ENCODE data around the gene LHX4.

LHX4 gene

DNA sequence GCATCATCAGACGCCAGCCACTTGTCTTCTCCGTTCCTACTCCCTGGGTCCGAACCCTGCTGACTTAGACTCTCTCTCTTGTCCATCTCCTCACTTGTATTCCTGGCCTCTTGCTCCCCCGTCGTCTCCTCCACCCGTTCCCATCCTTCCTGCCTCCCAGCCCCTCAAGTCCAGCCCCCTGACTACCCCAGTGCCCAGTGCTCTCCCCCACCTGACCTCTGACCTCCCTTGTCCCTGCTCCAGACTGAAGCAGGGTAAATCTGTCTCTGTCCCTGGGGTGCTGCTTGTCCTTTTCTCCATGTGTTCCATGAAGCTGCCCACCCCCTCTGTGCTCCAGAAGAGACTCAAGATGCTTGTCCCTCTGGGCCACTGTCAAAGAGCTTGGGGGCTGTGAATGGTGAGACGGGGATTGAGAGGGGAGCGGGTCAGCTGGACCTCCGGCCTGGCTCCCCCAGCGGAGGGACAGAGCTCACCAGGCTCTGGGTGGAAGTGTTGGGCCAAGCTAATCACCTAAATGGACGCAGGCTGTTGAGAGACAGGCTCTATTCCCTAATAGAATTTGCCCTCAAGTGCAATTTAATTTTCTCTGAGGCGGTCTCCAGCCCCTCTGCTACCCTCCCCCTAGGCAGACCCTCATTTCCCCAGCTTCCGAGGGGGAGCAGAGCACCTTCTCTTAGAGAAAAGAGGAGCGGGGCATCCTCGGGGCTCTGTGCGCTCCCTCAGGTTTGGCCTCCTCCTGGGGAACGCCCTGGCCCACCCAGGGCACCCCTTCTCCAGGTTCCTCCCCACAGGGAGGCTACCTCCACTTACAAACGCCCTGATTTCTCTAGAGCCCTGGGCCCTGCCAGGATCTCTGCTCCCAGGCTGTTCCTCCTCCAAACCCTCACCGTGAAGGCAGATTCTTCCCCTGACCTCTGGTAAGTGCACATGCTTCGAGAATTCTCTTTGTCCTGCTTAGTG is 11.0 kb upstream of the LHX4 start:
- H3K9me3 ChIP-seq (ENCODE audit: control insufficient read depth, low read length): no peaks in the 10 kb centered on the region
- H3K4me2 ChIP-seq (ENCODE audit: low read length, poor library complexity, severe bottlenecking): no peak overlapping the region
- H2BK15ac ChIP-seq (ENCODE audit: low read depth, poor library complexity, severe bottlenecking): no peak overlapping the region
- no peak for DNase-seq
- H3K18ac ChIP-seq (ENCODE audit: low read depth in 1 of 2, low read length in 2 of 2): no peak overlapping the region
- H2AK5ac ChIP-seq (ENCODE audit: low read length, severe bottlenecking): no peak overlapping the region
- H3K14ac ChIP-seq (ENCODE audit: low read length in 2 of 2): no peak overlapping the region
- no peak overlapping the region for H2BK5ac ChIP-seq (ENCODE audit: low read depth, low read length, poor library complexity, severe bottlenecking)
- peaks cover 41% of the 10 kb centered on the region in 2 experiments for H3K27me3 ChIP-seq (ENCODE audit: control insufficient read depth in 1 of 2, insufficient read depth in 1 of 2, low read length in 2 of 2)
- no peak overlapping the region for H4K8ac ChIP-seq (ENCODE audit: low read length)
- no peak overlapping the region for H3K23ac ChIP-seq (ENCODE audit: low read length in 2 of 2)
- H3K79me1 ChIP-seq (replicated peaks; ENCODE audit: low read length, poor library complexity, severe bottlenecking): no peaks in the 10 kb centered on the region
- no peak overlapping the region for H3K9ac ChIP-seq (ENCODE audit: low read length)
- H3K4ac ChIP-seq (ENCODE audit: low read depth in 1 of 2, low read length in 2 of 2): no peak overlapping the region
- no peak overlapping the region for H2BK12ac ChIP-seq (ENCODE audit: low read length in 2 of 2)
- WGBS: 83% methylated on average over 19 of the region's 20 CpGs
- H3K4me1 ChIP-seq (ENCODE audit: control insufficient read depth, insufficient read depth, low read depth, low read length): peaks cover 2% of the 10 kb centered on the region
- no peak overlapping the region for H2BK120ac ChIP-seq (ENCODE audit: low read depth, low read length)
- no peak overlapping the region for H3K27ac ChIP-seq (ENCODE audit: low read length, poor library complexity, severe bottlenecking)
- H3K36me3 ChIP-seq (ENCODE audit: control insufficient read depth in 1 of 2, insufficient read depth in 2 of 2, low read depth in 1 of 2, low read length in 2 of 2): no peaks in the 10 kb centered on the region
- no peak overlapping the region for H2AFZ ChIP-seq (ENCODE audit: low read depth, low read length)
- no peak overlapping the region for H3K4me3 ChIP-seq (ENCODE audit: insufficient read depth in 1 of 2, low read depth in 1 of 2, low read length in 2 of 2)
- H4K91ac ChIP-seq (ENCODE audit: low read length): no peak overlapping the region

DNA sequence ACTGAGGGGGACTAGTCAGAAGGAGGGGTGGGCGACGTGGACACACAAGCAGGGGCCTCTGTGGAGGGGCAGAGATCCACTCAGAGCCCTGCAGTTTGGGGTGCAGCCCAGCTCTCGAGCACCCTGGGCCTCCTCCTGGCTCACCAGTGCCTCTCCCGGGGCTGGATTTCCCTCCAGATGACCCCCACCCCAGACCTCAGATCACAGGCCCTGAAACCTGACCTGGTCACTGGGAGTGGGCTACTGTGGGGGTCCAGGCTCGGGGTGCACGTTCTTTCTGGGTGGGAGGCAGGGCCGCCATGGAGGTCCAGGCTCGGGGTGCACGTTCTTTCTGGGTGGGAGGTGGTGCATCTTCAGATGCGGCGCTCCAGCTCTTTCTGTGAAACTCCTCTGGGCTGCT is 10.3 kb upstream of the LHX4 start:
- no peak overlapping the region for H2AK5ac ChIP-seq (ENCODE audit: low read length, severe bottlenecking)
- H3K79me1 ChIP-seq (replicated peaks; ENCODE audit: low read length, poor library complexity, severe bottlenecking): no peaks in the 10 kb centered on the region
- H3K9me3 ChIP-seq (ENCODE audit: control insufficient read depth, low read length): no peaks in the 10 kb centered on the region
- DNase-seq: no peak
- H3K18ac ChIP-seq (ENCODE audit: low read depth in 1 of 2, low read length in 2 of 2): no peak overlapping the region
- H3K27ac ChIP-seq (ENCODE audit: low read length, poor library complexity, severe bottlenecking): no peak overlapping the region
- H2BK15ac ChIP-seq (ENCODE audit: low read depth, poor library complexity, severe bottlenecking): no peak overlapping the region
- no peak overlapping the region for H2BK12ac ChIP-seq (ENCODE audit: low read length in 2 of 2)
- H2AFZ ChIP-seq (ENCODE audit: low read depth, low read length): no peak overlapping the region
- peaks cover 2% of the 10 kb centered on the region for H3K4me1 ChIP-seq (ENCODE audit: control insufficient read depth, insufficient read depth, low read depth, low read length)
- no peak overlapping the region for H2BK5ac ChIP-seq (ENCODE audit: low read depth, low read length, poor library complexity, severe bottlenecking)
- 91% methylated on average over 10 of the region's 11 CpGs for WGBS
- no peaks in the 10 kb centered on the region for H3K36me3 ChIP-seq (ENCODE audit: control insufficient read depth in 1 of 2, insufficient read depth in 2 of 2, low read depth in 1 of 2, low read length in 2 of 2)
- no peak overlapping the region for H4K91ac ChIP-seq (ENCODE audit: low read length)
- H3K9ac ChIP-seq (ENCODE audit: low read length): no peak overlapping the region
- no peak overlapping the region for H2BK120ac ChIP-seq (ENCODE audit: low read depth, low read length)
- peaks cover 48% of the 10 kb centered on the region in 2 experiments for H3K27me3 ChIP-seq (ENCODE audit: control insufficient read depth in 1 of 2, insufficient read depth in 1 of 2, low read length in 2 of 2)
- no peak overlapping the region for H3K14ac ChIP-seq (ENCODE audit: low read length in 2 of 2)
- H3K4me3 ChIP-seq (ENCODE audit: insufficient read depth in 1 of 2, low read depth in 1 of 2, low read length in 2 of 2): no peak overlapping the region
- H3K23ac ChIP-seq (ENCODE audit: low read length in 2 of 2): no peak overlapping the region
- no peak overlapping the region for H4K8ac ChIP-seq (ENCODE audit: low read length)
- H3K4ac ChIP-seq (ENCODE audit: low read depth in 1 of 2, low read length in 2 of 2): no peak overlapping the region
- no peak overlapping the region for H3K4me2 ChIP-seq (ENCODE audit: low read length, poor library complexity, severe bottlenecking)

DNA sequence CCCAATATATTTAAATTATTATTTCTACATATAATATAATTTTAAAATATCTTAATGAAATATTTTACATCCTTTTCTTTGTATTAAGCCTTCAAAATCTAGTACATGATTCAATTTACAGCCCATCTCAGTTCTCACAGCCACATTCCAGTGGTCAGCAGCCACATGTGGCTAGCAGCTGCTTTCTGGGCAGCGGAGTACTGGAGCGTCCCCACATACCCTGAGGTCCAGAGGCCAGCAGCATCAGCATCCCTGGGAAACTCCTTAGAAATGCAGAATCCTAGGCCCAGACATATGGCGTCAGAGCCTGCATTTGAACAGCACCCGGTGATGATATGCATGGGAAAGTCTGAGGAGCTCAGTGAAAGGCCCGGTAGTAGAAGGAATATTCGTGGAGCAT is 8.6 kb upstream of the LHX4 start:
- 79% methylated on average over 6 of the region's 6 CpGs for WGBS

DNA sequence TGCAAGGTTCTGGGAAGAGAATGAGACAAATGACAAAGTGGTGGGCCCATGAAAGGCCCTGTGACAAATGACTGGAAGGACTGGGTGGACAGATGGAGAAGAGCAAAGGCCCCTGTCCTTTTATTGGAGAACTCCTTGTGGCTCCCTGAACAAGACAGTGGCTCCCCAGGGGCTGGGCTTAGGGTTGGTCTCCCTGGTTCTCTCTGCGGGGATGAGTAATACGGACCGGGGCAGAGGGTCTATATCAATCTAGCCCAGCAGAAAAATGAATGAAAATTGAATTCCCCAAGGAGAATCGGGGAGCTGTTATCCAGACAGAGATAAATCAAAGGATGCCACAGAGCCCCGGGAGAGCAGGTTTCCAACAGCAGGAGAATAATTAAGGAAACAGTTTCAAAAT is 5.2 kb upstream of the LHX4 start:
- H2AFZ ChIP-seq (ENCODE audit: low read depth, low read length): no peak overlapping the region
- H2AK5ac ChIP-seq (ENCODE audit: low read length, severe bottlenecking): no peak overlapping the region
- no peaks in the 10 kb centered on the region for H3K9me3 ChIP-seq (ENCODE audit: control insufficient read depth, low read length)
- H3K36me3 ChIP-seq (ENCODE audit: control insufficient read depth in 1 of 2, insufficient read depth in 2 of 2, low read depth in 1 of 2, low read length in 2 of 2): no peaks in the 10 kb centered on the region
- H4K8ac ChIP-seq (ENCODE audit: low read length): no peak overlapping the region
- peaks cover 15% of the 10 kb centered on the region for H3K4me1 ChIP-seq (ENCODE audit: control insufficient read depth, insufficient read depth, low read depth, low read length)
- H2BK5ac ChIP-seq (ENCODE audit: low read depth, low read length, poor library complexity, severe bottlenecking): no peak overlapping the region
- no peak overlapping the region for H3K4me3 ChIP-seq (ENCODE audit: insufficient read depth in 1 of 2, low read depth in 1 of 2, low read length in 2 of 2)
- H3K9ac ChIP-seq (ENCODE audit: low read length): no peak overlapping the region
- no peak overlapping the region for H3K4me2 ChIP-seq (ENCODE audit: low read length, poor library complexity, severe bottlenecking)
- H2BK15ac ChIP-seq (ENCODE audit: low read depth, poor library complexity, severe bottlenecking): no peak overlapping the region
- no peak overlapping the region for H2BK12ac ChIP-seq (ENCODE audit: low read length in 2 of 2)
- no peak overlapping the region for H2BK120ac ChIP-seq (ENCODE audit: low read depth, low read length)
- H3K27me3 ChIP-seq (ENCODE audit: control insufficient read depth in 1 of 2, insufficient read depth in 1 of 2, low read length in 2 of 2): peaks cover 73 to 84% of the 10 kb centered on the region in 2 experiments
- no peak overlapping the region for H3K18ac ChIP-seq (ENCODE audit: low read depth in 1 of 2, low read length in 2 of 2)
- no peak overlapping the region for H3K23ac ChIP-seq (ENCODE audit: low read length in 2 of 2)
- H3K27ac ChIP-seq (ENCODE audit: low read length, poor library complexity, severe bottlenecking): no peak overlapping the region
- no peak overlapping the region for H4K91ac ChIP-seq (ENCODE audit: low read length)
- WGBS: 60% methylated on average over 5 of the region's 5 CpGs
- H3K79me1 ChIP-seq (replicated peaks; ENCODE audit: low read length, poor library complexity, severe bottlenecking): no peaks in the 10 kb centered on the region
- no peak for DNase-seq
- H3K4ac ChIP-seq (ENCODE audit: low read depth in 1 of 2, low read length in 2 of 2): no peak overlapping the region
- H3K14ac ChIP-seq (ENCODE audit: low read length in 2 of 2): no peak overlapping the region

More for the DNA sequence above, 8.6 kb upstream of the LHX4 start:
- no peak overlapping the region for H2BK5ac ChIP-seq (ENCODE audit: low read depth, low read length, poor library complexity, severe bottlenecking)
- no peak overlapping the region for H3K27ac ChIP-seq (ENCODE audit: low read length, poor library complexity, severe bottlenecking)
- peaks cover 65% of the 10 kb centered on the region in 2 experiments for H3K27me3 ChIP-seq (ENCODE audit: control insufficient read depth in 1 of 2, insufficient read depth in 1 of 2, low read length in 2 of 2)
- H2BK120ac ChIP-seq (ENCODE audit: low read depth, low read length): no peak overlapping the region
- no peaks in the 10 kb centered on the region for H3K79me1 ChIP-seq (replicated peaks; ENCODE audit: low read length, poor library complexity, severe bottlenecking)
- H3K23ac ChIP-seq (ENCODE audit: low read length in 2 of 2): no peak overlapping the region
- no peaks in the 10 kb centered on the region for H3K9me3 ChIP-seq (ENCODE audit: control insufficient read depth, low read length)
- H4K8ac ChIP-seq (ENCODE audit: low read length): no peak overlapping the region
- H3K9ac ChIP-seq (ENCODE audit: low read length): no peak overlapping the region
- H4K91ac ChIP-seq (ENCODE audit: low read length): no peak overlapping the region
- no peak overlapping the region for H2BK15ac ChIP-seq (ENCODE audit: low read depth, poor library complexity, severe bottlenecking)
- H3K18ac ChIP-seq (ENCODE audit: low read depth in 1 of 2, low read length in 2 of 2): no peak overlapping the region
- H2BK12ac ChIP-seq (ENCODE audit: low read length in 2 of 2): no peak overlapping the region
- H3K4me3 ChIP-seq (ENCODE audit: insufficient read depth in 1 of 2, low read depth in 1 of 2, low read length in 2 of 2): no peak overlapping the region
- no peak overlapping the region for H3K14ac ChIP-seq (ENCODE audit: low read length in 2 of 2)
- no peak overlapping the region for H2AFZ ChIP-seq (ENCODE audit: low read depth, low read length)
- H3K4me1 ChIP-seq (ENCODE audit: control insufficient read depth, insufficient read depth, low read depth, low read length): peaks cover 2% of the 10 kb centered on the region
- no peaks in the 10 kb centered on the region for H3K36me3 ChIP-seq (ENCODE audit: control insufficient read depth in 1 of 2, insufficient read depth in 2 of 2, low read depth in 1 of 2, low read length in 2 of 2)
- DNase-seq: no peak
- no peak overlapping the region for H2AK5ac ChIP-seq (ENCODE audit: low read length, severe bottlenecking)
- no peak overlapping the region for H3K4ac ChIP-seq (ENCODE audit: low read depth in 1 of 2, low read length in 2 of 2)
- H3K4me2 ChIP-seq (ENCODE audit: low read length, poor library complexity, severe bottlenecking): no peak overlapping the region
